PC-9 (cell line): ENCODE data around the gene RAP1GAP2. TPM values are rescaled to one million over a fixed set of nuclear protein-coding genes. Genes with fewer than 3 reads are reported as not detected.

Experiments
- BruUV-seq: library from RNA; stranded (reverse); fragments of 400-500 nt; replicated peaks from 2 replicates; lab custom pipeline; 2021; lab: Mats Ljungman, UMichigan
- CTCF ChIA-PET: fragments of 300-600 bp; sonication (Branson Sonifier 250); formaldehyde crosslinking; loops from one replicate; lab custom pipeline; 2022; ENCODE audit warnings: antibody characterized with exemption; lab: Charles Lee
- POLR2A ChIA-PET: fragments of 300-600 bp; sonication (Branson Sonifier 250); formaldehyde crosslinking; loops from one replicate; lab custom pipeline; 2022; ENCODE audit warnings: antibody characterized with exemption; ENCODE audit not compliant: unreplicated experiment; lab: Charles Lee
- DNase-seq, 2 experiments: peaks; one replicate each; pipeline versions ENCODE4 v3.0.0 to v3.0.0-alpha.2; 2015 to 2022; ENCODE audit warnings: mixed read lengths in 1 of 2
- H2AFZ ChIP-seq: fragments of 200-600 bp; sonication (generic); 2 replicates; pipeline ENCODE4 v1.8.1; 2017; ENCODE audit warnings: antibody characterized with exemption
- H3F3A ChIP-seq: fragments of 200-600 bp; sonication (generic); 2 replicates; pipeline ENCODE4 v1.8.1; 2017; ENCODE audit warnings: antibody characterized with exemption, mild to moderate bottlenecking, low read depth; ENCODE audit not compliant: insufficient read depth
- H3K27ac ChIP-seq: fragments of 200-600 bp; sonication (generic); 2 replicates; pipeline ENCODE4 v1.6.1; 2016; ENCODE audit warnings: mixed run types
- H3K27me3 ChIP-seq: fragments of 200-600 bp; sonication (generic); 2 replicates; pipeline ENCODE4 v1.6.1; 2016; ENCODE audit warnings: low read depth, mixed run types; ENCODE audit not compliant: insufficient read depth
- H3K36me3 ChIP-seq: fragments of 200-600 bp; sonication (generic); 2 replicates; pipeline ENCODE4 v1.6.1; 2016; ENCODE audit warnings: low read depth, mixed run types
- H3K4me1 ChIP-seq: fragments of 200-600 bp; sonication (generic); replicated peaks from 2 replicates; pipeline ENCODE4 v1.6.1; 2016; ENCODE audit warnings: mixed run types; ENCODE audit not compliant: insufficient read depth
- H3K4me2 ChIP-seq: fragments of 200-600 bp; sonication (generic); 2 replicates; pipeline ENCODE4 v1.6.1; 2017; ENCODE audit warnings: mixed run types
- H3K4me3 ChIP-seq: fragments of 200-600 bp; sonication (generic); 2 replicates; pipeline ENCODE4 v1.6.1; 2016; ENCODE audit warnings: mixed run types
- H3K79me2 ChIP-seq: fragments of 200-600 bp; sonication (generic); 2 replicates; pipeline ENCODE4 v1.6.1; 2017; ENCODE audit warnings: low read depth, mixed run types
- H3K9me2 ChIP-seq: fragments of 200-600 bp; sonication (generic); 2 replicates; pipeline ENCODE4 v1.8.1; 2017; ENCODE audit warnings: mild to moderate bottlenecking; ENCODE audit not compliant: insufficient read depth
- H3K9me3 ChIP-seq: fragments of 200-600 bp; sonication (generic); 2 replicates; pipeline ENCODE4 v1.8.1; 2016; ENCODE audit warnings: low read depth; ENCODE audit not compliant: insufficient read depth
- H4K20me1 ChIP-seq: fragments of 200-600 bp; sonication (generic); 2 replicates; pipeline ENCODE4 v1.8.1; 2017; ENCODE audit not compliant: insufficient read depth
- EZH2 ChIP-seq: fragments of 200-600 bp; sonication (generic); IDR thresholded peaks from 2 replicates; pipeline ENCODE4 v1.8.0; 2017; ENCODE audit warnings: antibody characterized with exemption, low read depth
- intact Hi-C: fragments of 100-400 bp; cut with micrococcal nuclease; formaldehyde crosslinking; loops from one replicate; pipeline ENCODE4 v1.10.0; 2022; ENCODE audit not compliant: unreplicated experiment
- total RNA-seq: library from RNA; stranded (reverse); gene quantifications from 2 replicates; pipeline ENCODE4 v1.2.3, GENCODE V29; 2021
- TF ChIP-seq, protein P1 (sequence below): fragments of 200-600 bp; sonication (generic); conservative IDR thresholded peaks from 2 replicates; pipeline ENCODE4 v1.6.1; 2017; ENCODE audit warnings: mixed run types, antibody characterized with exemption, mild to moderate bottlenecking, moderate library complexity

Gene RAP1GAP2
- total RNA-seq, 1 experiment from 2014 or later: 10.1 TPM

GRCh38 chr17:3034578-3034920, 238.3 kb downstream of the RAP1GAP2 start:
- CTCF ChIA-PET: no interaction called here
- DNase-seq: no peak
- no peak overlapping the region for H3K4me2 ChIP-seq
- H3K9me2 ChIP-seq: no peaks in the 10 kb centered on the region
- H3K9me3 ChIP-seq: no peaks in the 10 kb centered on the region
- no TSS peak for BruUV-seq
- H3K79me2 ChIP-seq: no peaks in the 10 kb centered on the region
- H3K27ac ChIP-seq: no peak overlapping the region
- H3K4me3 ChIP-seq: no peak overlapping the region
- intact Hi-C loops: no loop called here
- no peaks in the 10 kb centered on the region for H3K27me3 ChIP-seq
- H2AFZ ChIP-seq: no peak overlapping the region
- no peaks in the 10 kb centered on the region for H3K36me3 ChIP-seq
- POLR2A ChIA-PET: no interaction called here
- no peak for TF ChIP-seq EZH2
- TF ChIP-seq, protein P1, sequence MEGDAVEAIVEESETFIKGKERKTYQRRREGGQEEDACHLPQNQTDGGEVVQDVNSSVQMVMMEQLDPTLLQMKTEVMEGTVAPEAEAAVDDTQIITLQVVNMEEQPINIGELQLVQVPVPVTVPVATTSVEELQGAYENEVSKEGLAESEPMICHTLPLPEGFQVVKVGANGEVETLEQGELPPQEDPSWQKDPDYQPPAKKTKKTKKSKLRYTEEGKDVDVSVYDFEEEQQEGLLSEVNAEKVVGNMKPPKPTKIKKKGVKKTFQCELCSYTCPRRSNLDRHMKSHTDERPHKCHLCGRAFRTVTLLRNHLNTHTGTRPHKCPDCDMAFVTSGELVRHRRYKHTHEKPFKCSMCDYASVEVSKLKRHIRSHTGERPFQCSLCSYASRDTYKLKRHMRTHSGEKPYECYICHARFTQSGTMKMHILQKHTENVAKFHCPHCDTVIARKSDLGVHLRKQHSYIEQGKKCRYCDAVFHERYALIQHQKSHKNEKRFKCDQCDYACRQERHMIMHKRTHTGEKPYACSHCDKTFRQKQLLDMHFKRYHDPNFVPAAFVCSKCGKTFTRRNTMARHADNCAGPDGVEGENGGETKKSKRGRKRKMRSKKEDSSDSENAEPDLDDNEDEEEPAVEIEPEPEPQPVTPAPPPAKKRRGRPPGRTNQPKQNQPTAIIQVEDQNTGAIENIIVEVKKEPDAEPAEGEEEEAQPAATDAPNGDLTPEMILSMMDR: no peak
- no peaks in the 10 kb centered on the region for H3K4me1 ChIP-seq
- no peaks in the 10 kb centered on the region for H4K20me1 ChIP-seq
- peaks cover 3% of the 10 kb centered on the region; the same call in 1 of the 2 replicates for H3F3A ChIP-seq

DNA sequence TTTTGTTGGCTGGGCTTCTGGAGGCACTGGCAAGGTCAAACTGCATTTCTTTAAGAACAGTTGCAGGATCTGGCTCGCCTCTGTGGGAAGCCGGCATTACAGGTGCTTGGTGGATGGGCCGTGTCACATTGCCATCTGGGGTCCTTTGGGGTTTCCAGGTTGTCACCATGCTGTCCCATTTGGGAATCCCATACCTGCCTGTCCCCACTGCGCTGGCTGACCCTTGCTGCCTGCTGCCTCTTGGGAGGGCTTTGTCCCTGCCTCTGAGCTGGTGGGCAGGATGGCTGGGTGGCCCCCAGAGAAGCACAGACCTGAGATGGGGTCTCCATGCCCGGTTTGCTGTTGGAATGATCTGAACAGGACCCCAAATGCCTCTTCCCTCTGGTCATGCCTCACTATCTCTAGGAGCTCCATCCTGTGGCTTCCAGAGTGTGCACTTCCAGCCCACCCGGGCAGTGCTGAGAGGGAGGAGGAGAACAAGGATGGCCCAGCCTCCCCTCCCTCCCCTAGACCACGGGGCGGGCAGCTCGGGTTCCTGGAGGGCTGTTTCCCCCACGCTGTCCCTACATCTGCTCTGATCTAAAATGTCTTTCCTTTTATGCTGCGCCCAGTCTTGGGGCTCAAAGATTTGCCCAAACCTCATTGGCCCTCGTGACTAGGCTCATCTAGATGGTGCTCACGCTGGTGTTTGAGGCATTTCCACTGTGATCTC, 239.2 kb downstream of the RAP1GAP2 start:
- no peaks in the 10 kb centered on the region for H3K9me3 ChIP-seq
- ChIA-PET CTCF (no interaction called here), POLR2A (no interaction called here)
- H3K27ac ChIP-seq: no peak overlapping the region
- TF ChIP-seq EZH2: no peak
- TF ChIP-seq, protein P1: no peak
- BruUV-seq: no TSS peak
- H3K9me2 ChIP-seq: no peaks in the 10 kb centered on the region
- intact Hi-C loops: no loop called here
- H3K4me2 ChIP-seq: no peak overlapping the region
- H3K79me2 ChIP-seq: no peaks in the 10 kb centered on the region
- H3K36me3 ChIP-seq: no peaks in the 10 kb centered on the region
- no peak for DNase-seq
- no peak overlapping the region for H2AFZ ChIP-seq
- H3K27me3 ChIP-seq: no peaks in the 10 kb centered on the region
- H4K20me1 ChIP-seq: no peaks in the 10 kb centered on the region
- H3K4me3 ChIP-seq: no peak overlapping the region
- H3F3A ChIP-seq: peaks cover 3% of the 10 kb centered on the region; the same call in 1 of the 2 replicates
- no peaks in the 10 kb centered on the region for H3K4me1 ChIP-seq

- Histone ChIP-seq H3K9me3 (no peaks in the 10 kb centered on the region), H3K36me3 (no peaks in the 10 kb centered on the region), H3K4me1 (no peaks in the 10 kb centered on the region), H4K20me1 (no peaks in the 10 kb centered on the region), H3F3A (peaks cover 3% of the 10 kb centered on the region; the same call in 1 of the 2 replicates), H2AFZ (no peak overlapping the region), H3K4me3 (no peak overlapping the region), H3K79me2 (no peaks in the 10 kb centered on the region), H3K9me2 (no peaks in the 10 kb centered on the region), H3K4me2 (no peak overlapping the region), H3K27me3 (peaks cover 2% of the 10 kb centered on the region; the same call in 1 of the 2 replicates), H3K27ac (no peak overlapping the region)
- ChIA-PET POLR2A (no interaction called here), CTCF (interaction anchor here (0.6 kb wide), 1 partner anchor 118 kb away, joined by 3 read pairs; no protein-coding TSS in a partner anchor)
- no TSS peak for BruUV-seq
- intact Hi-C loops: no loop called here
- DNase-seq: no peak
- TF ChIP-seq, protein P1: no peak
- TF ChIP-seq EZH2: no peak
These were observed 239.7 kb downstream of the RAP1GAP2 start for GRCh38 chr17:3035968-3036280.
